ENCODE measurements around the gene PAX2.
A peak's percentile ranks its signal among the peaks of the same experiment; 100 is the strongest.

PAX2 gene

GRCh38 chr10:100736809-100737354 lies 8.5 kb upstream of the PAX2 start:
- in situ Hi-C loops (cut with MboI; ENCODE audit: low pct_unique_long_range_greater_than_20kb, low sequenced_read_pairs) = no loop called here
- no peak for DNase-seq

DNA sequence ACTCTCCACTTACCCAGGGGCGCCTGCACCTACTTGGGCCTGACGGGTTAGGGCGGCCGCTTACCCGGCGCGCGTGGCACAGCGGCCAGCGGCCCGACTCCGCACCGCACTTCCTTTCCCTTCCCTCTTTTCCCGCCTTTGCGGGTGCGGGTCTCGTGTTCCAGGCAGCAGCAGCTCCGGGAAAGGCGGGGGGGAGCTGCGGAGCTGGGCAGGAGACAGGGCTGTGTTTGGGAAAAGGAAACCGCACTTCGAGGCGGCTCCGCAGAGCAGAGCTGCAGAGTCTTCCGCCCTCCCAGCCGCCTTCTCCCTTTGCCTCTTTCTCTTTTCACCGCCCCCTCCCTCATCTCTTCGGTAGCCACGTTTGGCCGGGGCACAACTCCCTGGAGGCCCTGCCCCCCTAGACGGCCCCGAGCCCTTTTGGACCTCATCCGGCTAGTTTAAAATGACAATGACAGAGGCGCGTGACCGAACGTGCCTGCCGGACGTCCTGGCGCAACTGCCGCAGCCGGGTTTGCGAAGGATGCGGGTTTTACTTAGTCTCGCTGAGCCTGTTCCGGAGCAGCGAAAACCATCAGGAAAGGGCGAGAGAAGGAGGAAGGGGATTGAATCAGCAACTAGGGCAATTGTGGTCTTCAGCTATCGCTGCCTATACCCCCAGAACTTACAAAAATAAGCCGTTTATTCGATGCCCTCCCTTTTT lies 7.9 kb upstream of the PAX2 start:
- DNase-seq = no peak
- in situ Hi-C loops (cut with MboI; ENCODE audit: low pct_unique_long_range_greater_than_20kb, low sequenced_read_pairs) = no loop called here

GRCh38 chr10:100738055-100738827 lies 7.1 kb upstream of the PAX2 start:
- in situ Hi-C loops (cut with MboI; ENCODE audit: low pct_unique_long_range_greater_than_20kb, low sequenced_read_pairs) = no loop called here
- DNase-seq = no peak

- in situ Hi-C loops (cut with MboI; ENCODE audit: low pct_unique_long_range_greater_than_20kb, low sequenced_read_pairs) = loop anchor here (10.0 kb wide), 1 partner anchor 175 kb away; no protein-coding TSS in a partner anchor
- no peak for DNase-seq
Observed at GRCh38 chr10:100739517-100740368, 5.6 kb upstream of the PAX2 start.

DNA sequence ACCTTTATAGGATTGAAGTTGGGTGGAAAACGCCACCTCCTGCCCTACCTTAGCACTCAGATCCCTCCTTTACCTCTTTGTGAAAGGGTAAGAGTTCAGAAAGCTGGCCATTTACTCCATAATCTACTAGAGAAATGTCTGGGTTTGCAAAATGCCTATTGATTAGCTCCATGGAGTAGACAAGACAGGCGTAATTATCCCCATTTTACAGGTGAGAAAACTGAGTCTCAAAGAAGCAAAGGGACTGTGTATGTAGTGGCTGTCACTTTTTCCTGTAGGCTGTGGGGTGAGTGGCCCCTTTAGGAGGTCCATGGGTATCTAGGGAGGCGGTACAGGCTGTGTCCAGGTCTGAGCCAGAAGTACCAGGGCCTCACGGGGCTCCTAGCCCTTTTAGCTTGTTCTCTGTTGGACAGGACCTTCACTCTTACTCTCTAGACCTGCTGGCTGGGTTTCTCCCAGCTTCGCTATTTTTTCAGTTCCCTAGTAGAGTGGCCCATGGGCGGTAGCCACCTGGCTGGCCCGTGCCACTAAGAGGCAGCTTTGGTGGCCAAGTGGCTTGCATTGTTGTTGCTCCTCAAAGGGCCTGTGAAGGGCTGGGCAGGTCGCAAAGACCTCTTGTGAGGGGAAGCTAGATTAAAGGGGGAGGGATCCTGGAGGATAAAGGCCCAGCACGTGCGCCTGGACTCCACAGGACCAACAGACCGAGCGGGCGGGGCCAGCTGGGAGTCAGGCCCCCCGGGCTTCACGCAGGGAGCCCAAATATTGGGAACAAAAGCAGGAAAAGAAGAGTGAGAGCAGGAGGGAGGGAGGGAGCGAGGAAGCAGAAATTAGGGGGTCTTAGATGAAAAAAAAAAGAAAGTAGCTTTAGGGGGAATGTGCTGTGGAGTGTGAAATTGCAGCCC lies 4.7 kb upstream of the PAX2 start:
- in situ Hi-C loops (cut with MboI; ENCODE audit: low pct_unique_long_range_greater_than_20kb, low sequenced_read_pairs) = loop anchor here (10.0 kb wide), 1 partner anchor 176 kb away; no protein-coding TSS in a partner anchor

DNA sequence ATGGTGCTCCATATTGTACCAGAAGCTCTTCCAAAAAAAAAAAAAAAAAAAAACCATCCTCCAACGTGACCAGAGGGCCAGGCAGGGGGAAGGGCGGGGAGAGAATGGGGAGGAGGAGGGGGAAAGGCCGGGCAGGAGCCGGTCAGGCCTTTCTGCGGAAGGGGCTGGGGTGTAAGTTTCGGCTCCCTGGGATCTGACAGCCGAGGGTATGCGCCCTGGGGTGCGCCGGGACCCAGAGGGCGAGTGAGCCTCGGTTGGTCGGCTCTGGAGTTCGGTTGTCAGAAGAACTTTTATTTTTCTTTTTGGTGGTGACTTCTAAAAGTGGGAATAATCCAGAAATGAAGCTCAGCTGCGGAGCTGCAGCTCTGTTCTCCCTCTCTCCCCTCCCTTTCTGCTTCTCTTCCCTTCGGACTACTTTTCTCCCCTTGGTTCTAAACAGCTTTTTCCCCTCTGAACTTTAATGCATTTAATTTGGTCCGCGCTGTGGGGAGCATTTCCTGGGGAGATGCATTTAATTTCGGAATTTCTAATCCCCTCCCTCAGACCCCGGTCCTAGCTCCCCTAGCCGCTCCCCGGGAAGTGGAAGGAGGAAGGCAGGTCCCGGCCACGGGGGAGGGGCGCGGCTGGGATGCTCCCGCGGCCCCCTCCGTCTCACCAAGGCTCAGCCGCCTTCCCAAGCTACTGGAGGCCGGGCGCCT lies 3.9 kb upstream of the PAX2 start:
- in situ Hi-C loops (cut with MboI; ENCODE audit: low pct_unique_long_range_greater_than_20kb, low sequenced_read_pairs) = loop anchor here (10.0 kb wide), 1 partner anchor 177 kb away; no protein-coding TSS in a partner anchor

More for the DNA sequence above, 4.7 kb upstream of the PAX2 start:
- no peak for DNase-seq

DNA sequence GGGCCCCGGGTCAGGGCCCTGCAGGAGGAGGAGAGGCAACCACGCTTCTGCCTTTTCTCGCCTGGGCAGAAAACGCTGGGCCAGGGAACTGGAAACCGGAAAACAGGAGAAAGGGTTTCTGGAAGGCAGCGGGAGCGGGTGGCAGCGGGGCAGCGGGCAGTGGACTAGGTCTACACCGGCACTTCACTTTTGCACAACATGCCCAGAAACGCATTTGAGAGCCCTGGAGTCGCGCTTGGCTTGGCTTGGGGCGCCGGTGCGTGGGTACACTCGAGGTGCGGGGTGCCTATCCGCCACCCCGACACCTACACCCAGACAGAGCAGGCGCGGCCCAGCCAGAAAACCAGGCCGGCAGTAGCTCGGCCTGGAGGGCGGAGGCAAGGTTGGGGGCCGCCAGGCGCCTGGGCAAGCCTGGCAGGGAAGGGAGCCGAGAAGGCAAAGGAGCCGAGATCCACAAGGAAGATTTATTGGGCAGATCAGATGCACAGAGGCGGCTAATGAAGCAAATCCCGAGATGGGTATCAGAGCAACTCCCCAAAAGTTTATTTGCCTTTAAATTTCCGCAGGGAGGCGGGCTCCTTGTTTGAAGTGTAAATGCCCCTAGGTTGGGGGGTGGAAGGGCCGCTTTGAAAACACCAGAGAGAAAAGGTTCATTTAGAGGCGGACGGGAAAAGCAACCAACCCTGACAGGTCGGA lies 3.2 kb upstream of the PAX2 start:
- in situ Hi-C loops (cut with MboI; ENCODE audit: low pct_unique_long_range_greater_than_20kb, low sequenced_read_pairs) = loop anchor here (10.0 kb wide), 1 partner anchor 177 kb away; no protein-coding TSS in a partner anchor
- DNase-seq = no peak

More for the DNA sequence above, 3.9 kb upstream of the PAX2 start:
- DNase-seq = no peak

DNA sequence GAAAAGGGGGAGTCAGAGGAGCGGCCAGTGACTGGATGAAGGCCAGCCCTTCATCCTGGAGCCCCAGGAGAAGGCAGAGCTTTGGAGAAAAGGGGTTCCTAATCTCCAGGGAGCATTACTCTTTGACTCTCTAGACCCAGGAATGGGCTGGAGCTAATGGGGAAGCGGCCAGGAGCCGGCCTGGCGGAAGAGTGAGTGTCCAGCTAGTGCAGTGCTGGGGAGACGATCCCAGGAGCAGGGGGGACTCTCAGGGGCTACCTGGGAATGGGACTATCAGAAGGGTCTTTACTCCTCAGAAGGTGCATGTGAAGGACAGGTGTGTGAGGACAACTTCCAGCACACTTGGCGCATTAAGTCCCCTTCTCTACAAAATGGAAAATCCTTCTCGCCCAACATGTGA lies 2.4 kb upstream of the PAX2 start:
- in situ Hi-C loops (cut with MboI; ENCODE audit: low pct_unique_long_range_greater_than_20kb, low sequenced_read_pairs) = loop anchor here (10.0 kb wide), 1 partner anchor 178 kb away; no protein-coding TSS in a partner anchor
- DNase-seq = no peak

- peak; percentile 80 for DNase-seq
- in situ Hi-C loops (cut with MboI; ENCODE audit: low pct_unique_long_range_greater_than_20kb, low sequenced_read_pairs) = loop anchor here (10.0 kb wide), 1 partner anchor 179 kb away; no protein-coding TSS in a partner anchor
Observed at GRCh38 chr10:100743626-100744135, 1.7 kb upstream of the PAX2 start.

GRCh38 chr10:100744136-100744986 lies 1.0 kb upstream of the PAX2 start:
- in situ Hi-C loops (cut with MboI; ENCODE audit: low pct_unique_long_range_greater_than_20kb, low sequenced_read_pairs) = loop anchor here (10.0 kb wide), 1 partner anchor 180 kb away; no protein-coding TSS in a partner anchor
- DNase-seq = no peak

- in situ Hi-C loops (cut with MboI; ENCODE audit: low pct_unique_long_range_greater_than_20kb, low sequenced_read_pairs) = loop anchor here (10.0 kb wide), 1 partner anchor 181 kb away; no protein-coding TSS in a partner anchor
- no peak for DNase-seq
Observed at GRCh38 chr10:100745882-100746783, 751 bp downstream of the PAX2 start.

GRCh38 chr10:100746784-100747455 lies 1.5 kb downstream of the PAX2 start:
- in situ Hi-C loops (cut with MboI; ENCODE audit: low pct_unique_long_range_greater_than_20kb, low sequenced_read_pairs) = loop anchor here (10.0 kb wide), 1 partner anchor 182 kb away; no protein-coding TSS in a partner anchor
- no peak for DNase-seq

DNA sequence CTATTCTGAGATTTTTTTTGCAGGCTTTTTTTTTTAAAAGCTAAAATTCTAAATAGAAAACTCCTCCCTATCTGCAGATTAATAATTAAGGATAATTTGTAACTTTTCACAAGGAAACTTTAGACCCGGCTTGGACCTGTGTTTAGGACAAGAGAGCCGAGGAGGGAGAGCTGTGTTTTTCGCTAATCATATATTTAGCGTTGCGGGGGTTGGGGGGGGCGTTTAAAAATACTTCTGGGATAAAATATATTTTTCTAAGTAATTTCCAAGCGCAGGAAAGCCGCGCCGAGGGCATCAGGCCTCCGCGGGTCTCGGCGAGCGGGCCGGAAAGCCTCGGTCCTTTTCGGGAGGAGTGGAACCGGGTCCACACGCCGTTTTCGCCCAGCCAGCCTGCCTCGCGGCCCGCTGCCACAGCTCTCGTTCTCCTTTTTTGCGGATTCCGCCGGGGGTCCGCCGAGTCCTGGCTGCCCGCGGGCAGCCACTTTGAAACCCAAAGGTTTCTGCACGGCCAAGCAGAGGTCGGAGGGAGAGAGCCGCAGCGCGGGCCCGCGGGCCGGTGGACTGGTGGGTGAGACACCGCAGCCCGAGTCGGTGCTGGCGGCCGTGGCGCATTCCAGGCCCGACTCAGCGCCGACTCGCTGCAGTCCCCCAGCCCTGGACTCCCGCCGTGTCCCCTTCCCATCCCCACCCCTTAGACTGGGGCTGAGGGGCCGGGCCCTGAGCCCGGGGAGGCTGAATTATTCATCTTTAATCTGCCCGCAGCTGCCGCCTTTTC lies 2.3 kb downstream of the PAX2 start:
- in situ Hi-C loops (cut with MboI; ENCODE audit: low pct_unique_long_range_greater_than_20kb, low sequenced_read_pairs) = loop anchor here (10.0 kb wide), 1 partner anchor 183 kb away; no protein-coding TSS in a partner anchor
- DNase-seq = no peak

All from KBM-7 (cell line).